NCI-H1694 treated with DMSO at 0.1 percent for 48 hours (cell line): ENCODE data around the gene GTF2I.
A peak's percentile ranks its signal among the peaks of the same experiment; 100 is the strongest.
"Not testable (repeated sequence)": the region's sequence is repeated elsewhere in the genome, so short reads cannot be mapped to it uniquely, and the experiment has no call there.

Source experiments
- DNase-seq: peaks from one replicate; lab custom pipeline; 2025; lab: John Stamatoyannopoulos, UW

The GTF2I gene

DNA sequence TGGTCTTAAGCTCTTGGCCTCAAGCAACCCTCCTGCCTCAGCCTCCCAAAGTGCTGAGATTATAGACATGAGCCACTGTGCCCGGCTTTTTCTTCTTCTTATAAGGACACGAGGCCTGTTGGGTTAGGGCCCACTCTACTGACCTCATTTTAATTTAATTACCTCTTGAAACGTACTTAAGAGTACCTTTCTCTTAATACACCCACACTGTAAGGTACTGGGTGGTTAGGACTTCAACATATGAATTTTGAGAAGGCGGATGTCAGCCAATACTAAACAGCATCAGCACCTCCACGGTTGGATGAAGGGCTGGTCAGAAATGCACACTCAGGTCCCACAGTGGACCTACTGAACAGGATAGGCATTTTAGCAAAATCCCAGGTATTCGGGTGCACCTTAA, 124.2 kb downstream of the GTF2I start:
- not testable (repeated sequence) for DNase-seq

DNA sequence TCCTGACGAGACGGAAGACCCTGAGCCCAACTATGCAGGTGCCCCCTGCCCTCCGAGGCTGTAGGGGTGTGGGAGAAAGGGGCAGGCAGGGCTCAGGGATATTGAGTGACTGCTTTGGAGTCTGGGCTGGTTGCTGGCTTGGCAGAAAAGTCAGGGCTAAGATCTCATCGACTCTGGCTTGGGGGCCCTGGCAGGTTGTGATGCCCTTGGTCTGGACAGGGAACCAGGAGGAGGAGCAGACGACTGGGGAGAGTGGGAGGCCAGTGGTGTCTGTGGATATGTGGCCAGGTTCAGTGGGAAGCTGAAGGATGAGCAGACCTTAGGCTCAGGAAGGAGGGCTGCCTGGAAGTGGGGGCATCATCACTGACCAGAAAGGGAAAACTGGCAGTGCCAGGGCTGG, 126.1 kb downstream of the GTF2I start:
- not testable (repeated sequence) for DNase-seq

DNA sequence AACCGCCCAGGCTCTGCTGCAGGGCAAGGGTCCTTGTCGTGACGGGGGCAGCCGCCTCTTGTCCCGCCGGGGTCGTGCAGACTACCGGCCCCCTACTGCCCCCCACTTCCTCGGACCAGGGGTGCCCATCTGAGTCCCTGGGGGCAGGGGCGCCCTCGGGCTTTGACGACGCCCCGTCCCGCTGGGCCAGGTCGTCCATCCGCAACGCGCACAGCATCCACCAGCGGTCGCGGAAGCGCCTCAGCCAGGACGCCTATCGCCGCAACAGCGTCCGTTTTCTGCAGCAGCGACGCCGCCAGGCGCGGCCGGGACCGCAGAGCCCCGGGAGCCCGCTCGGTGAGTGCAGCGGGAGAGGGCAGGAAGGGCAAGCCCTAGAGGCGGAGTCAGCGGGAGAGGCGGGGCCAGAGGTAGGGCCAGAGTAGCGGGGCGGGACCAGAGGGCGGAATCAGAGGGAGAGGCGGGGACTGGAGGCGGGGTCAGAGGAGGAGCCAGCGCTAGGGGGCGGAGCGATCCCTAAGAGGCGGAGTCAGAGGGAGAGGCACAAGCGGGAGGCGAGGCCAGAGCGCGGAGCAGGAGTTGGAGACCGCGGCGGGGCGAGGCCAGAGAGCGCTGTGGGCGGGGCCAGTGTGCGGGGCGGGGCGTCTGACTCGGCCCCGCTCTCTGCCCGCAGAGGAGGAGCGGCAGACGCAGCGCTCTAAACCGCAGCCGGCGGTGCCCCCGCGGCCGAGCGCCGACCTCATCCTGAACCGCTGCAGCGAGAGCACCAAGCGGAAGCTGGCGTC, 131.0 kb downstream of the GTF2I start:
- DNase-seq = peak; percentile 53

DNA sequence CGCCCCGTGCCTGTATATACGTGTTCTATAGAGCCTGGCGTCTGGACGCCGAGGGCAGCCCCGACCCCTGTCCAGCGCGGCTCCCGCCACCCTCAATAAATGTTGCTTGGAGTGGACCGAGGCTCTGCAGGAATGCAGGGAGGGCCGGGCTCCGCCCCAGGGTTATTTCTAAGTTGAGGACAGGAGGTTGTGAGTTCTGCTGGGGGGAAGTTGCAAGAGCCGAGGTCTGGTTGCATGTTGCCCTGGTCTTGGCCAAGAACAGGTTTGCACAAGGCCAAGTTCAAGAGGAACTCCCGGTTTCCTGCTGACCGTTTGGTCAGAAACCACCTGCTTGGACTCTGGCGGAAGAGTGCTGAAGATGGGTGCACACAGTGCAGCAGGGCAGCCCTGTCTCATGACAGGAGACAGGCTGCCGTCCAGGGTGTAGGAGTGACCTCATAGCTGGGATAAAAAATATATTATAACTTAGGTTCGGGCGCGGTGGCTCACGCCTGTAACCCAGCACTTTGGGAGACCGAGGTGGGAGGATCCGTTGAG, 131.8 kb downstream of the GTF2I start:
- DNase-seq = not testable (repeated sequence)

DNA sequence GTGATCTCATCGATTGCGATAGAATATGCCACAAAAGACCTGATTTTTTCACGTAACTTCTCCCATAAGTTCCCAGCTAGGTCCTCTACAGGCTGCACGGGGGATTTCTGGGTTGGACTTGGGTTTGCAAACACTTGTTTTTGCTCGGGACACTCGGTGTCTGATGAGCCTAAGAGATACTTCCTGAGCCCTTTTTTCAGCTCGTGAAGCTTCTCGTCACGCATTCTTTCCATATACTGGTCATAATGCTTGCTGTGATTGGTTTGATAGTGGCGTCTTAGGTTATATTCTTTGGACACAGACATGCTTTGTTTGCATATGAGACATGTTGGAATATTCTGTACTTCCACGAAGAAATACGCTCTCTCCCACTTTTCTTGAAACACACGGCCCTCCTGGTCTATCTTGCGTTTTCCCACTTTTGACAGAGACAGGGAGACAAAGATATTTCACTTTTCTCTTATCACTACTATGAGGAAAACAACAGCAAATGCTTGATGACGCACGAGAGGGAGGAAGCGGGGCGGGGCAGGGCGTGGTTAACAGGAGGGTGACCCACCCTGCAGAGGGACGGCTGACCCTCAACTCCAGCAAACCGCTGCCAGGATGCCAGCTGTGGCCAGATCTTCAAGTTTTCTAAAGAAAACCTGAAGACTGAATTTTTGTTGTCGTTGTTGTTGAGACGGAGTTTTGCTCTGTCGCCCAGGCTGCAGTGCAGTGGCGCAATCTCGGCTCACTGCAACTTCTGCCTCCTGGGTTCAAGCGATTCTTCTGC, 140.5 kb downstream of the GTF2I start:
- not testable (repeated sequence) for DNase-seq

DNA sequence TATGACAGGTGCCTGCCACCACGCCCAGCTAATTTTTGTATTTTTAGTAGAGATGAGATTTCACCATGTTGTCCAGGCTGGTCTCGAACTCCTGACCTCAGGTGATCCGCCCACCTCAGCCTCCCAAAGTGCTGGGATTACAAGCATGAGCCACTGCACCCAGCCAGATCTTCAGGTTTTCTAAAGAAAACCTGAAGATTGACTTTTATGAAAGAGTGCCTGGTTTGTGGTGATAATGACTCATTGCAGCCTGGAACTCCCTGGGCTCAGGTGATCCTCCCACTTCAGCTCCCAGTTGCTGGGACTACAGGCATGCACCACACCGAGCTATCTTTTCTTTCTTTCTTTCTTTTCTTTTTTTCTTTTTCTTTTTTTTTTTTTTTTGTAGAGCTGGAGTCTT, 141.1 kb downstream of the GTF2I start:
- not testable (repeated sequence) for DNase-seq
